ENCODE data around the gene POLD4.

Gene POLD4

DNA sequence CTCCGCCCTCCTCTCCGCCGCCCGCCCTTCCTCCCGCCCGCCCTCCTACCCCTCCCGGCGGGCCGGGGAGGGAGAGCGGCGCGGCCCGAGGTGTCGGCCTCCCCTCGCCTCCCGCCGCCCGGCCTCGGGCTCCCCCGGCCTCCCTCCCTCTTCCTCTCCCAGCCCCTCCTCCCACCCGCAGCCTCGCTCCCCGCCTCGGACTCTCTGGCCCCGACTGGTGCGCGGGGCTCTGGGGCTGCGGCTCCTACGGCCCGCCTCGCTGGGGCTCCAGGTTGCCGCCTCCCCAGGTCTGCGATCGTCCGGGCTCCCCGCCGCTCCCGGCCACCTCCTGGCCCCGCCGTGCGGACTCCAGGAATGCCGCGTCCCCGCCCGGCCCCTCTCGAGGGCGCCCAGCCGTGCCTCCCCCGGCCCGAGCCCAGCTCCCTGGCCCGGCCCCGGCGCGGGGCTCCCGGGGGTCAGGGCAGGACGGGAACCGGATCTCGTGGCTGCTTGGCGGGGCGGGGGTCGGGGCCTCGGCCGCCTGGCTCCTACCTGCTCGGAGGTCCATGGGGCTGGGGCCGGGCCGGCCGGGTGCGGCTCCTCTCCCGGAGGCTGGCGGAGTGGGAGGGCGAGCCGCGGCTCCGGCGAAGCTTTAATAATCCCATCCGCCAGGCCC lies 19.8 kb upstream of the POLD4 start, which contains the start of gene CLCF1:
CLCF1 (minus strand) TSS at position 606 of the 655 bp plus-strand sequence; CDS start at position 547, 59 bp downstream.
- H3K4me3 ChIP-seq (ENCODE audit: low read depth, low read length) = peak within 1 kb of the TSS; percentile 54
- TF ChIP-seq CTCF (IDR thresholded peaks at IDR 0.05; ENCODE audit: low read depth, low read length, missing control alignments) = no peak
- no peak for DNase-seq (ENCODE audit: low read depth)

- DNase-seq (ENCODE audit: low read depth) = no peak
- no peak for TF ChIP-seq CTCF (IDR thresholded peaks at IDR 0.05; ENCODE audit: low read depth, low read length, missing control alignments)
- peak overlapping the region; percentile 54 for H3K4me3 ChIP-seq (ENCODE audit: low read depth, low read length)
Measured at GRCh38 chr11:67372321-67372992, 19.1 kb upstream of the POLD4 start.

DNA sequence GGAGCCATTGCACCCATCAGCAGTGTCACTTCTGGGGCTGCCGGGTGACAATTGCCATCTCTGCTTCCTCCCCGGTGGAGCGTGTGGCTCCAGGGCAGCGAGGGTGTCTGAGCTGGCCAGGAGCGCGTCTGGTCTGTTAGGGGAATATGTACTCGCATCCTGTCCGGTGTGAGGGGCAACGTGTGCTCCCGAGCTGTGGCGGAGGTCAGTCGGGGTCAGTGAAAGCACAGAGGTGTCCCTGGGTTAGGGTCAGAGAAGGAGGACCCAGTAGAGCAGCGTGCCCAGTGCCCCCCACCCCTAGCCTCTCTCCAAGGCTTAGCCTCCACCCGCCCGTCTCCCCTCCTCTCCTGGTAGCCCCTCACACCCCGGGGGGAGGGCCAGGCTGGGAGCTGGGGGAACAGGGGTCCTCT lies 18.6 kb upstream of the POLD4 start:
- TF ChIP-seq CTCF (IDR thresholded peaks at IDR 0.05; ENCODE audit: low read depth, low read length, missing control alignments) = no peak
- DNase-seq (ENCODE audit: low read depth) = no peak
- H3K4me3 ChIP-seq (ENCODE audit: low read depth, low read length) = peak overlapping the region; percentile 22

- no peak for DNase-seq (ENCODE audit: low read depth)
- no peak overlapping the region for H3K4me3 ChIP-seq (ENCODE audit: low read depth, low read length)
- peak; percentile 50 for TF ChIP-seq CTCF (IDR thresholded peaks at IDR 0.05; ENCODE audit: low read depth, low read length, missing control alignments)
Measured at GRCh38 chr11:67371189-67371910, 18.0 kb upstream of the POLD4 start.

- no peak for TF ChIP-seq CTCF (IDR thresholded peaks at IDR 0.05; ENCODE audit: low read depth, low read length, missing control alignments)
- no peak for DNase-seq (ENCODE audit: low read depth)
- H3K4me3 ChIP-seq (ENCODE audit: low read depth, low read length) = no peak overlapping the region
Measured at GRCh38 chr11:67370351-67371076, 17.2 kb upstream of the POLD4 start.

DNA sequence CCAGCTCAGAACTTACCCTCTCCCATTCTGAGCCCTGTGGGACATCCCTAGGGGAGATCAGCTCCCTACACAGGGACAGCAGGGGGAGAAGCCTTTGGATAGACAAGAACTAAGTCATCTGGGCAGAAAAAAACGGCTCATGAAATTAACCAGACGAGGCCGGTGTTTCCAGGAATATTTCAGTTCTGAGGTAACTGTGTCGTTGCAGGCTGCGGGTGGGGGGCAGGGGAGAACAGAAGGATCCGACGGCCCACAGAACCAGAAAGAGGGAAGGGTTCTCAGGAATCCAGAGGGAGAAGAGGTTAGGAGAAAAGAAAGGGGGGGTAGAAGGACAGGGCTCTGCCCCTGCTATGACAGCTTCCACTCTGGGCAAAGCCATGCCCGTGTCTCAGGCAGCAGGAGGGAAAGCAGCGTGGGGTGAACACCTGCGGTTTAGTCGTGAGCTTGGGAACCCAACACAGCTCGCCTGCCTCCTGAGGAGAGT lies 16.5 kb upstream of the POLD4 start:
- no peak for TF ChIP-seq CTCF (IDR thresholded peaks at IDR 0.05; ENCODE audit: low read depth, low read length, missing control alignments)
- H3K4me3 ChIP-seq (ENCODE audit: low read depth, low read length) = no peak overlapping the region
- no peak for DNase-seq (ENCODE audit: low read depth)
